GM12865 (cell line): Measurements from ENCODE around the gene C2CD4C.
"Not testable (repeated sequence)": the region's sequence is repeated elsewhere in the genome, so short reads cannot be mapped to it uniquely, and the experiment has no call there.

Experiments
- DNase-seq: peaks from one replicate; pipeline ENCODE4 v3.0.0; 2010; ENCODE audit warnings: low read depth
- H3K4me3 ChIP-seq: 2 replicates; pipeline ENCODE4 v1.5.1; 2011; ENCODE audit warnings: mild to moderate bottlenecking, low read depth, low read length, control low read depth
- CTCF ChIP-seq: IDR thresholded peaks from 2 replicates; pipeline ENCODE4 v1.5.1; 2011; ENCODE audit warnings: low read length, control low read depth, low read depth, inconsistent platforms; ENCODE audit not compliant: insufficient read depth; ENCODE audit errors: missing control alignments

Gene C2CD4C

GRCh38 chr19:428149-428548 lies 19.2 kb upstream of the C2CD4C start:
- TF ChIP-seq CTCF, result no peak
- no peak overlapping the region for H3K4me3 ChIP-seq
- no peak for DNase-seq

GRCh38 chr19:427675-428074 lies 18.7 kb upstream of the C2CD4C start:
- DNase-seq, H3K4me3 ChIP-seq: not testable (repeated sequence)

GRCh38 chr19:426725-427445 lies 17.9 kb upstream of the C2CD4C start:
- H3K4me3 ChIP-seq, result no peak overlapping the region
- no peak for TF ChIP-seq CTCF
- no peak for DNase-seq

- no peak for TF ChIP-seq CTCF
- no peak for DNase-seq
- no peak overlapping the region for H3K4me3 ChIP-seq
Observed at GRCh38 chr19:425056-425455, 16.1 kb upstream of the C2CD4C start.

GRCh38 chr19:424546-424945 lies 15.6 kb upstream of the C2CD4C start:
- TF ChIP-seq CTCF, result no peak
- H3K4me3 ChIP-seq, result no peak overlapping the region
- no peak for DNase-seq

- TF ChIP-seq CTCF, result no peak
- no peak overlapping the region for H3K4me3 ChIP-seq
- DNase-seq, result no peak
Observed at GRCh38 chr19:423691-424466, 14.9 kb upstream of the C2CD4C start.

- not testable (repeated sequence) for H3K4me3 ChIP-seq, DNase-seq
Observed at GRCh38 chr19:422917-423226, 13.9 kb upstream of the C2CD4C start.
